Nucleus accumbens (tissue), 56 donors: ENCODE measurements around the gene YPEL3.

Experiments used
- DNase-seq, 56 donors: peaks; one replicate each; lab custom pipeline; 2025; lab: John Stamatoyannopoulos, UW

YPEL3 gene

GRCh38 chr16:30075503-30076275 is 20.3 kb downstream of the YPEL3 start, which contains the start of gene PPP4C:
PPP4C (plus strand) TSS chr16:30075994; CDS start chr16:30076378, 384 bp downstream.
- peak in 55 of 56 donors; percentile 30 to 94 (median 77) for DNase-seq

- DNase-seq: no peak
These were observed 25.5 kb downstream of the YPEL3 start for GRCh38 chr16:30070490-30070889.

GRCh38 chr16:30069611-30070462 is 26.2 kb downstream of the YPEL3 start:
- DNase-seq: peak in 19 of 56 donors; percentile 13 to 59 (median 28)

- DNase-seq: peak in 4 of 56 donors; percentile 6 to 19 (median 13)
These were observed 27.0 kb downstream of the YPEL3 start for GRCh38 chr16:30068750-30069610.

GRCh38 chr16:30068333-30068732 is 27.7 kb downstream of the YPEL3 start:
- no peak for DNase-seq

- no peak for DNase-seq
These were observed 28.5 kb downstream of the YPEL3 start for GRCh38 chr16:30067584-30067916.

GRCh38 chr16:30066761-30067583 is 29.0 kb downstream of the YPEL3 start:
- DNase-seq: peak in 20 of 56 donors; percentile 5 to 51 (median 18)

GRCh38 chr16:30065943-30066760 is 29.9 kb downstream of the YPEL3 start:
- DNase-seq: peak in 6 of 56 donors; percentile 40 to 85 (median 52)

GRCh38 chr16:30065102-30065942 is 30.7 kb downstream of the YPEL3 start, which contains the start of gene ALDOA:
ALDOA (plus strand) TSS chr16:30065760; CDS start chr16:30066898, 1,138 bp downstream.
- DNase-seq: peak; percentile 78 to 100 (median 97)

GRCh38 chr16:30064729-30065101 is 31.3 kb downstream of the YPEL3 start:
- peak in 7 of 56 donors; percentile 49 to 85 (median 61) for DNase-seq

- peak in 54 of 56 donors; percentile 14 to 85 (median 74) for DNase-seq
These were observed 31.9 kb downstream of the YPEL3 start for GRCh38 chr16:30063893-30064728.

GRCh38 chr16:30063278-30063892 is 32.6 kb downstream of the YPEL3 start:
- peak in 3 of 56 donors; percentile 44 to 58 (median 45) for DNase-seq

- peak in 1 of 56 donors; percentile 3 for DNase-seq
These were observed 35.0 kb downstream of the YPEL3 start for GRCh38 chr16:30060836-30061554.

- DNase-seq: no peak
These were observed 35.7 kb downstream of the YPEL3 start for GRCh38 chr16:30060346-30060745.

GRCh38 chr16:30054959-30055553 is 41.0 kb downstream of the YPEL3 start:
- peak in 1 of 56 donors; percentile 12 for DNase-seq
